HCT116 (cell line): Measurements from ENCODE around the gene CABLES1. TPM values are rescaled to one million over a fixed set of nuclear protein-coding genes. Genes with fewer than 3 reads are reported as not detected.

Experiments
- ATAC-seq: fragments of 200-7000 bp; cut with Tn5 transposase; 2 replicates; pipeline ENCODE4 v1.9.1; 2020; ENCODE audit warnings: mild to moderate bottlenecking, moderate library complexity
- BruUV-seq: library from RNA; stranded (reverse); fragments of 400-500 nt; replicated peaks from 2 replicates; lab custom pipeline; 2021; lab: Mats Ljungman, UMichigan
- CTCF ChIA-PET: fragments of 300-600 bp; sonication (Branson Sonifier 250); formaldehyde crosslinking; loops from one replicate; lab custom pipeline; 2021; ENCODE audit warnings: antibody characterized with exemption; lab: Charles Lee
- POLR2A ChIA-PET: fragments of 300-600, 350-600 bp; sonication (Branson Sonifier 250); formaldehyde crosslinking; loops from one replicate; lab custom pipeline; 2021; ENCODE audit warnings: antibody characterized with exemption; lab: Charles Lee
- RAD21 ChIA-PET, 2 experiments: fragments of 300-600 bp; sonication (Branson Sonifier 250); formaldehyde crosslinking; loops; one replicate each; lab custom pipeline; 2023; ENCODE audit warnings: low total read pairs in 2 of 2; ENCODE audit not compliant: uncharacterized antibody in 2 of 2, unreplicated experiment in 2 of 2, low non-redundant PET in 1 of 2; lab: Charles Lee
- DNase-seq: peaks from one replicate; pipeline ENCODE4 v3.0.0-alpha.2; 2010; ENCODE audit warnings: low read depth, low spot score
- H2AFZ ChIP-seq: fragments of 200-600 bp; shearing (Covaris generic), sonication (generic); 2 replicates; pipeline ENCODE4 v1.6.1; 2017; ENCODE audit warnings: low read depth, mixed run types, mixed read lengths, antibody characterized with exemption, low read length; ENCODE audit not compliant: poor library complexity, severe bottlenecking
- H3K27ac ChIP-seq: 2 replicates; pipeline ENCODE4 v1.5.1; 2012; ENCODE audit warnings: low read depth, low read length
- H3K27me3 ChIP-seq: fragments of 200-600 bp; sonication (generic); 2 replicates; pipeline ENCODE4 v1.6.1; 2016; ENCODE audit warnings: mixed run types, low read length, mixed read lengths; ENCODE audit not compliant: insufficient read depth
- H3K36me3 ChIP-seq, 2 experiments: fragments of 200-500 bp in 1 of 2; fragments of 200-600 bp in 1 of 2; sonication (Bioruptor generic) in 1 of 2; sonication (generic) in 1 of 2; 2 replicates each; pipeline versions ENCODE4 v1.5.1 to v1.6.1; 2014 to 2016; ENCODE audit warnings: low read length in 2 of 2, inconsistent platforms in 1 of 2, mixed read lengths in 1 of 2, mixed run types in 1 of 2; ENCODE audit not compliant: insufficient read depth in 2 of 2, control insufficient read depth in 1 of 2
- H3K4me1 ChIP-seq, 2 experiments: fragments of 200-600 bp in 1 of 2; sonication (generic) in 1 of 2; 2 replicates each; pipeline versions ENCODE4 v1.5.1 to v1.6.1; 2012 to 2017; ENCODE audit warnings: low read length in 2 of 2, inconsistent platforms in 1 of 2, mild to moderate bottlenecking in 1 of 2, mixed read lengths in 1 of 2, mixed run types in 1 of 2, moderate library complexity in 1 of 2; ENCODE audit not compliant: insufficient read depth in 2 of 2, control insufficient read depth in 1 of 2
- H3K4me2 ChIP-seq: fragments of 200-600 bp; sonication (generic); 2 replicates; pipeline ENCODE4 v1.6.1; 2017; ENCODE audit warnings: mixed run types, low read length, mixed read lengths
- H3K4me3 ChIP-seq, 2 experiments: fragments of 200-600 bp in 1 of 2; sonication (generic) in 1 of 2; replicated peaks in 1 of 2; 2 replicates each; pipeline ENCODE4 v1.5.1; 2011 to 2016; ENCODE audit warnings: low read length in 2 of 2, control low read depth in 1 of 2, low read depth in 1 of 2, mild to moderate bottlenecking in 1 of 2, mixed read lengths in 1 of 2, mixed run types in 1 of 2
- H3K79me2 ChIP-seq: fragments of 200-600 bp; sonication (generic); 2 replicates; pipeline ENCODE4 v1.6.1; 2017; ENCODE audit warnings: mild to moderate bottlenecking, mixed run types, low read length, moderate library complexity, mixed read lengths; ENCODE audit not compliant: insufficient read depth
- H3K9ac ChIP-seq: fragments of 200-600 bp; sonication (generic); 2 replicates; pipeline ENCODE4 v1.6.1; 2016; ENCODE audit warnings: low read length, mixed read lengths
- H3K9me2 ChIP-seq: fragments of 200-600 bp; sonication (generic), shearing (Covaris generic); 2 replicates; pipeline ENCODE4 v1.6.1; 2017; ENCODE audit warnings: mixed run types, mild to moderate bottlenecking, moderate library complexity; ENCODE audit not compliant: insufficient read depth
- H3K9me3 ChIP-seq, 2 experiments: fragments of 200-500 bp in 1 of 2; fragments of 200-600 bp in 1 of 2; sonication (Bioruptor generic) in 1 of 2; sonication (generic) in 1 of 2; 2 replicates each; pipeline ENCODE4 v1.6.1; 2014 to 2017; ENCODE audit warnings: low read length in 2 of 2, mixed read lengths in 2 of 2, inconsistent platforms in 1 of 2, low read depth in 1 of 2, mild to moderate bottlenecking in 1 of 2, mixed run types in 1 of 2, moderate library complexity in 1 of 2; ENCODE audit not compliant: control insufficient read depth in 1 of 2, insufficient read depth in 1 of 2
- H4K20me1 ChIP-seq: fragments of 200-600 bp; sonication (generic), shearing (Covaris generic); 2 replicates; pipeline ENCODE4 v1.6.1; 2017; ENCODE audit warnings: mixed run types, mild to moderate bottlenecking, moderate library complexity; ENCODE audit not compliant: insufficient read depth
- CEBPB ChIP-seq: IDR thresholded peaks from 2 replicates; pipeline ENCODE4 v1.6.1; 2012; ENCODE audit warnings: low read depth
- EGR1 ChIP-seq: IDR thresholded peaks from 2 replicates; pipeline ENCODE4 v1.6.1; 2012; ENCODE audit warnings: low read depth
- EZH2 ChIP-seq: fragments of 200-600 bp; sonication (generic); IDR thresholded peaks from 2 replicates; pipeline ENCODE4 v1.6.1; 2017; ENCODE audit warnings: antibody characterized with exemption, mixed run types
- EZH2phosphoT487 ChIP-seq: fragments of 200-600 bp; IDR thresholded peaks from 2 replicates; pipeline ENCODE4 v1.6.1; 2018; ENCODE audit warnings: antibody characterized with exemption, borderline replicate concordance
- JUND ChIP-seq: IDR thresholded peaks from 2 replicates; pipeline ENCODE4 v1.6.1; 2012
- POLR2A ChIP-seq: IDR thresholded peaks from 2 replicates; pipeline ENCODE4 v1.7.0; 2011; ENCODE audit warnings: borderline replicate concordance; ENCODE audit not compliant: insufficient read depth, insufficient read length; ENCODE audit errors: extremely low read depth
- POLR2AphosphoS5 ChIP-seq: IDR thresholded peaks from 2 replicates; pipeline ENCODE4 v1.6.1; 2011; ENCODE audit warnings: mild to moderate bottlenecking, low read depth, low read length, moderate library complexity
- SP1 ChIP-seq: IDR thresholded peaks from 2 replicates; pipeline ENCODE4 v1.6.1; 2012; ENCODE audit warnings: low read depth
- SRF ChIP-seq: IDR thresholded peaks from 2 replicates; pipeline ENCODE4 v1.6.1; 2012; ENCODE audit warnings: low read depth
- TCF7L2 ChIP-seq: IDR thresholded peaks from 2 replicates; pipeline ENCODE4 v1.7.0; 2011; ENCODE audit warnings: borderline replicate concordance, inconsistent platforms; ENCODE audit not compliant: insufficient read depth, insufficient read length; ENCODE audit errors: extremely low read depth
- YY1 ChIP-seq: IDR thresholded peaks from 2 replicates; pipeline ENCODE4 v1.6.1; 2011; ENCODE audit warnings: low read length, low read depth, moderate library complexity, mild to moderate bottlenecking; ENCODE audit not compliant: insufficient replicate concordance; ENCODE audit errors: extremely low read depth
- ZFX ChIP-seq: fragments of 450-650 bp; IDR thresholded peaks from 2 replicates; pipeline ENCODE4 v1.6.1; 2017
- ZNF274 ChIP-seq: fragments of 200-500 bp; sonication (Bioruptor generic); IDR thresholded peaks from 2 replicates; pipeline ENCODE4 v1.6.1; 2014; ENCODE audit warnings: mild to moderate bottlenecking, low read depth, low read length, inconsistent platforms
- intact Hi-C: fragments of 100-400 bp; cut with micrococcal nuclease; formaldehyde crosslinking; loops from 2 replicates; pipeline ENCODE4 v1.10.0; 2022
- total RNA-seq: library from RNA; stranded (reverse); gene quantifications from one replicate; pipeline ENCODE4 v1.2.1, GENCODE V29; 2021; ENCODE audit not compliant: unreplicated experiment
- TF ChIP-seq, protein P1 (sequence below), 3 experiments: fragments of 200-600 bp in 1 of 3; sonication (generic) in 1 of 3; IDR thresholded peaks in 2 of 3; conservative IDR thresholded peaks in 1 of 3; 2 replicates each; pipeline ENCODE4 v1.5.1; 2012 to 2017; ENCODE audit warnings: low read depth in 2 of 3, low read length in 2 of 3, antibody characterized with exemption in 1 of 3, borderline replicate concordance in 1 of 3, control low read depth in 1 of 3, mild to moderate bottlenecking in 1 of 3, mixed read lengths in 1 of 3, mixed run types in 1 of 3, moderate library complexity in 1 of 3; ENCODE audit not compliant: insufficient read depth in 1 of 3
- TF ChIP-seq, protein P2 (sequence below): IDR thresholded peaks from 2 replicates; pipeline ENCODE4 v1.6.1; 2012
- TF ChIP-seq, protein P3 (sequence below): IDR thresholded peaks from 2 replicates; pipeline ENCODE4 v1.6.1; 2012
- TF ChIP-seq, protein P4 (sequence below): IDR thresholded peaks from 2 replicates; pipeline ENCODE4 v1.6.1; 2012; ENCODE audit warnings: low read depth

The CABLES1 gene
- total RNA-seq, 1 experiment from 2014 or later: 7.7 TPM

DNA sequence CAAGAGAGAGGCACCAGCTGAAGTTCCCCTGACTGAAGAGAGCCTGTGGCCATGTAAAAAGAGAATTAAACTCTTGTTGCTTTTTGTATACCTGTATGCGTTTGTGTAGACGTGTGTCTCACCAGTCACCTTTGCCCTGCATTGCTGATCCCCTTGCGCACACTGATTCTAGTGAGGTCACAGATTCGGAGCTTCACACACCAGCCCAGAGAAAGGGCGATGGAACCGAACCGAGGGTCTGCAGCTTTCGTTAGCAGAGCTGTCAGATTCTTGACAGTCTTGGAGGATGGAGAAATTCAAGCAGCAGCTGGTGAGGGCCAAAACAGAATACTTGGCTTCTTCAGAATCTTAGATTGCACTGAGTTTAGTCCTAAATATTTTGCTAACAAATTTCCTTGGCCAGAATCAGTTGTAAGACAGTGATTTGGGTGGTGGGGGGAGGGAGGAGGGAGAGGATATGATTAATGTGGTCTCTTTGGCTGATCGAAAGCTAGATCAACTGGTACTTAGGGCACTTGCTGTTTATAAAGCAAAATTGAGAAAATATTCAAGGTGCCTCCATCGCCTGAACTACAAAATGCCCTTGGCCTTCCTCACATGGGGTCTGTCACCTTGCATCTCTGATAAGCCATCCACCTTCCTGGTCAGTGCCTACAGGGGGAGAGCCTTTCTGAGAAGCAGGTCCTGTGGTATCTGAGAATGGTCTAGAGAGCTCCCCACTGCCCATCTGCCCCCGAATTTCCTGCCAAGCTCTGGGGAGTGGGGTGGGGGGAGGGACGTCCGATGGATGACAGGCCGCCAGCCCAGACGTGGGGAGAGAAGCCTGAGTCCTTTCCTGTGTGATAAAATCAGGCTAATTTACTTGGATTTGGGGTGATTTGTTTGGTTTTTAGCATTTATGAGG is 123.5 kb downstream of the CABLES1 start:
- no peak overlapping the region for H3K27ac ChIP-seq
- intact Hi-C loops: no loop called here
- POLR2A ChIA-PET: no interaction called here

More for the DNA sequence above, 123.5 kb downstream of the CABLES1 start:
- TF ChIP-seq SP1 (no peak), JUND (no peak), POLR2A (no peak), ZNF274 (no peak), TCF7L2 (no peak), EGR1 (no peak), ZFX (no peak), CEBPB (no peak), SRF (no peak), EZH2 (no peak), EZH2phosphoT487 (no peak), YY1 (no peak), POLR2AphosphoS5 (no peak)
- TF ChIP-seq, protein P1, sequence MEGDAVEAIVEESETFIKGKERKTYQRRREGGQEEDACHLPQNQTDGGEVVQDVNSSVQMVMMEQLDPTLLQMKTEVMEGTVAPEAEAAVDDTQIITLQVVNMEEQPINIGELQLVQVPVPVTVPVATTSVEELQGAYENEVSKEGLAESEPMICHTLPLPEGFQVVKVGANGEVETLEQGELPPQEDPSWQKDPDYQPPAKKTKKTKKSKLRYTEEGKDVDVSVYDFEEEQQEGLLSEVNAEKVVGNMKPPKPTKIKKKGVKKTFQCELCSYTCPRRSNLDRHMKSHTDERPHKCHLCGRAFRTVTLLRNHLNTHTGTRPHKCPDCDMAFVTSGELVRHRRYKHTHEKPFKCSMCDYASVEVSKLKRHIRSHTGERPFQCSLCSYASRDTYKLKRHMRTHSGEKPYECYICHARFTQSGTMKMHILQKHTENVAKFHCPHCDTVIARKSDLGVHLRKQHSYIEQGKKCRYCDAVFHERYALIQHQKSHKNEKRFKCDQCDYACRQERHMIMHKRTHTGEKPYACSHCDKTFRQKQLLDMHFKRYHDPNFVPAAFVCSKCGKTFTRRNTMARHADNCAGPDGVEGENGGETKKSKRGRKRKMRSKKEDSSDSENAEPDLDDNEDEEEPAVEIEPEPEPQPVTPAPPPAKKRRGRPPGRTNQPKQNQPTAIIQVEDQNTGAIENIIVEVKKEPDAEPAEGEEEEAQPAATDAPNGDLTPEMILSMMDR (IDR thresholded peaks at IDR 0.05 in 2 of 3, conservative IDR thresholded peaks at IDR 0.05 in 1 of 3; ENCODE audit: borderline replicate concordance in 1 of 3, insufficient read depth in 1 of 3, low read depth in 2 of 3, low read length in 2 of 3): no peak
- TF ChIP-seq, protein P2, sequence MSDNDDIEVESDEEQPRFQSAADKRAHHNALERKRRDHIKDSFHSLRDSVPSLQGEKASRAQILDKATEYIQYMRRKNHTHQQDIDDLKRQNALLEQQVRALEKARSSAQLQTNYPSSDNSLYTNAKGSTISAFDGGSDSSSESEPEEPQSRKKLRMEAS: no peak
- TF ChIP-seq, protein P3, sequence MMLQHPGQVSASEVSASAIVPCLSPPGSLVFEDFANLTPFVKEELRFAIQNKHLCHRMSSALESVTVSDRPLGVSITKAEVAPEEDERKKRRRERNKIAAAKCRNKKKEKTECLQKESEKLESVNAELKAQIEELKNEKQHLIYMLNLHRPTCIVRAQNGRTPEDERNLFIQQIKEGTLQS: no peak
- TF ChIP-seq, protein P4, sequence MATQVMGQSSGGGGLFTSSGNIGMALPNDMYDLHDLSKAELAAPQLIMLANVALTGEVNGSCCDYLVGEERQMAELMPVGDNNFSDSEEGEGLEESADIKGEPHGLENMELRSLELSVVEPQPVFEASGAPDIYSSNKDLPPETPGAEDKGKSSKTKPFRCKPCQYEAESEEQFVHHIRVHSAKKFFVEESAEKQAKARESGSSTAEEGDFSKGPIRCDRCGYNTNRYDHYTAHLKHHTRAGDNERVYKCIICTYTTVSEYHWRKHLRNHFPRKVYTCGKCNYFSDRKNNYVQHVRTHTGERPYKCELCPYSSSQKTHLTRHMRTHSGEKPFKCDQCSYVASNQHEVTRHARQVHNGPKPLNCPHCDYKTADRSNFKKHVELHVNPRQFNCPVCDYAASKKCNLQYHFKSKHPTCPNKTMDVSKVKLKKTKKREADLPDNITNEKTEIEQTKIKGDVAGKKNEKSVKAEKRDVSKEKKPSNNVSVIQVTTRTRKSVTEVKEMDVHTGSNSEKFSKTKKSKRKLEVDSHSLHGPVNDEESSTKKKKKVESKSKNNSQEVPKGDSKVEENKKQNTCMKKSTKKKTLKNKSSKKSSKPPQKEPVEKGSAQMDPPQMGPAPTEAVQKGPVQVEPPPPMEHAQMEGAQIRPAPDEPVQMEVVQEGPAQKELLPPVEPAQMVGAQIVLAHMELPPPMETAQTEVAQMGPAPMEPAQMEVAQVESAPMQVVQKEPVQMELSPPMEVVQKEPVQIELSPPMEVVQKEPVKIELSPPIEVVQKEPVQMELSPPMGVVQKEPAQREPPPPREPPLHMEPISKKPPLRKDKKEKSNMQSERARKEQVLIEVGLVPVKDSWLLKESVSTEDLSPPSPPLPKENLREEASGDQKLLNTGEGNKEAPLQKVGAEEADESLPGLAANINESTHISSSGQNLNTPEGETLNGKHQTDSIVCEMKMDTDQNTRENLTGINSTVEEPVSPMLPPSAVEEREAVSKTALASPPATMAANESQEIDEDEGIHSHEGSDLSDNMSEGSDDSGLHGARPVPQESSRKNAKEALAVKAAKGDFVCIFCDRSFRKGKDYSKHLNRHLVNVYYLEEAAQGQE: no peak
- no peak overlapping the region for H3K4me3 ChIP-seq
- H3K4me2 ChIP-seq: no peak overlapping the region
- H2AFZ ChIP-seq: no peak overlapping the region
- DNase-seq (no peak), ATAC-seq (no peak)
- BruUV-seq: no TSS peak
- H3K9ac ChIP-seq: no peak overlapping the region
- RAD21 ChIA-PET: no interaction called here
- no peaks in the 10 kb centered on the region; a peak in 1 of 4 replicates for H3K36me3 ChIP-seq
- H3K27me3 ChIP-seq: no peaks in the 10 kb centered on the region
- H3K4me1 ChIP-seq: no peaks in the 10 kb centered on the region; a peak in 1 of 4 replicates
- no peaks in the 10 kb centered on the region for H4K20me1 ChIP-seq
- no peaks in the 10 kb centered on the region for H3K9me2 ChIP-seq
- no peaks in the 10 kb centered on the region for H3K9me3 ChIP-seq
- CTCF ChIA-PET: no interaction called here
- no peaks in the 10 kb centered on the region for H3K79me2 ChIP-seq
